Immature natural killer cell (primary cell): Measurements from ENCODE around the gene PRR35. TPM values are rescaled to one million over a fixed set of nuclear protein-coding genes. Genes with fewer than 3 reads are reported as not detected.

ENCODE experiments used
- DNase-seq, 3 donors: peaks; one replicate each; pipeline ENCODE4 v3.0.0; 2022; ENCODE audit warnings: mixed read lengths in 1 of 3
- H3K27ac Mint-ChIP-seq, 6 donors: one replicate each; pipeline ENCODE4 v1.8.0; 2020; ENCODE audit warnings: mixed read lengths in 6 of 6, mild to moderate bottlenecking in 5 of 6, inconsistent platforms in 4 of 6, moderate library complexity in 3 of 6
- H3K27me3 Mint-ChIP-seq, 3 donors: one replicate each; pipeline ENCODE4 v1.8.0; 2020 to 2021; ENCODE audit warnings: low read depth in 3 of 3, mild to moderate bottlenecking in 3 of 3, mixed read lengths in 3 of 3, moderate library complexity in 3 of 3, inconsistent platforms in 1 of 3
- H3K36me3 Mint-ChIP-seq, 3 donors: one replicate each; pipeline ENCODE4 v1.8.0; 2020; ENCODE audit warnings: mixed read lengths in 3 of 3, inconsistent platforms in 2 of 3, mild to moderate bottlenecking in 2 of 3
- H3K4me1 Mint-ChIP-seq, 2 donors: one replicate each; pipeline ENCODE4 v1.8.0; 2020; ENCODE audit warnings: inconsistent platforms in 2 of 2, mild to moderate bottlenecking in 2 of 2, mixed read lengths in 2 of 2, moderate library complexity in 1 of 2
- H3K4me3 Mint-ChIP-seq, 5 donors: one replicate each; pipeline ENCODE4 v1.8.0; 2020; ENCODE audit warnings: mild to moderate bottlenecking in 5 of 5, mixed read lengths in 5 of 5, inconsistent platforms in 3 of 5, moderate library complexity in 3 of 5
- H3K9me3 Mint-ChIP-seq, 6 donors: one replicate each; pipeline ENCODE4 v1.8.0; 2020; ENCODE audit warnings: mild to moderate bottlenecking in 6 of 6, mixed read lengths in 6 of 6, inconsistent platforms in 4 of 6, moderate library complexity in 3 of 6
- polyA plus RNA-seq, 3 donors: library from polyadenylated mRNA; unstranded; fragments of 300-500 nt; fragmentation: Illumina TruSeq; gene quantifications; one replicate each; pipeline ENCODE4 v1.2.3, GENCODE V29; 2021

The PRR35 gene
- polyA plus RNA-seq, 3 donors from 2014 or later: not detected

GRCh38 chr16:548586-548985 is 11.6 kb upstream of the PRR35 start:
- H3K27ac Mint-ChIP-seq: no peak overlapping the region
- H3K4me3 Mint-ChIP-seq: no peak overlapping the region
- no peaks in the 10 kb centered on the region for H3K9me3 Mint-ChIP-seq

GRCh38 chr16:549544-550263 is 10.5 kb upstream of the PRR35 start:
- H3K27me3 Mint-ChIP-seq: peaks cover 0 to 6% (median 2%) of the 10 kb centered on the region in 3 donors
- no peak for DNase-seq

More at GRCh38 chr16:548586-548985, 11.6 kb upstream of the PRR35 start:
- peaks cover 0 to 5% of the 10 kb centered on the region in 2 donors for H3K4me1 Mint-ChIP-seq
- peaks cover 0 to 6% (median 2%) of the 10 kb centered on the region in 3 donors for H3K27me3 Mint-ChIP-seq
- no peaks in the 10 kb centered on the region for H3K36me3 Mint-ChIP-seq
- no peak for DNase-seq

GRCh38 chr16:551210-551609 is 9.0 kb upstream of the PRR35 start:
- Mint-ChIP-seq H3K27me3 (peaks cover 0 to 6% (median 0%) of the 10 kb centered on the region in 3 donors), H3K36me3 (no peaks in the 10 kb centered on the region), H3K4me3 (no peak overlapping the region), H3K9me3 (no peaks in the 10 kb centered on the region), H3K27ac (no peak overlapping the region), H3K4me1 (no peaks in the 10 kb centered on the region)
- DNase-seq: no peak

More at GRCh38 chr16:549544-550263, 10.5 kb upstream of the PRR35 start:
- Mint-ChIP-seq H3K4me1 (peaks cover 0 to 3% of the 10 kb centered on the region in 2 donors), H3K36me3 (no peaks in the 10 kb centered on the region), H3K27ac (no peak overlapping the region), H3K9me3 (no peaks in the 10 kb centered on the region), H3K4me3 (no peak overlapping the region)

- Mint-ChIP-seq H3K4me1 (no peaks in the 10 kb centered on the region), H3K36me3 (no peaks in the 10 kb centered on the region), H3K9me3 (no peaks in the 10 kb centered on the region), H3K27ac (no peak overlapping the region), H3K4me3 (no peak overlapping the region), H3K27me3 (peaks cover 0 to 2% (median 0%) of the 10 kb centered on the region in 3 donors)
- DNase-seq: no peak
Observed at GRCh38 chr16:552171-552570, 8.0 kb upstream of the PRR35 start.

- Mint-ChIP-seq H3K9me3 (no peaks in the 10 kb centered on the region), H3K4me1 (no peaks in the 10 kb centered on the region), H3K36me3 (no peaks in the 10 kb centered on the region), H3K4me3 (no peak overlapping the region), H3K27ac (no peak overlapping the region), H3K27me3 (peaks cover 0 to 3% (median 0%) of the 10 kb centered on the region in 3 donors)
- DNase-seq: no peak
Observed at GRCh38 chr16:553601-554296, 6.4 kb upstream of the PRR35 start.

- no peaks in the 10 kb centered on the region for H3K36me3 Mint-ChIP-seq
Observed at GRCh38 chr16:554297-554621, 5.9 kb upstream of the PRR35 start.

GRCh38 chr16:554640-555365 is 5.4 kb upstream of the PRR35 start:
- Mint-ChIP-seq H3K36me3 (no peaks in the 10 kb centered on the region), H3K9me3 (no peaks in the 10 kb centered on the region), H3K4me1 (no peaks in the 10 kb centered on the region), H3K4me3 (no peak overlapping the region), H3K27ac (peak overlapping the region in 2 of 6 donors; percentile 35 to 39), H3K27me3 (peaks cover 0 to 5% (median 0%) of the 10 kb centered on the region in 3 donors)
- peak in 1 of 3 donors; percentile 66 for DNase-seq

More at GRCh38 chr16:554297-554621, 5.9 kb upstream of the PRR35 start:
- Mint-ChIP-seq H3K27ac (peak overlapping the region in 1 of 6 donors; percentile 39), H3K4me1 (no peaks in the 10 kb centered on the region), H3K27me3 (peaks cover 0 to 3% (median 0%) of the 10 kb centered on the region in 3 donors), H3K9me3 (no peaks in the 10 kb centered on the region), H3K4me3 (no peak overlapping the region)
- no peak for DNase-seq

GRCh38 chr16:555528-556473 is 4.4 kb upstream of the PRR35 start:
- H3K27ac Mint-ChIP-seq: no peak overlapping the region
- no peaks in the 10 kb centered on the region for H3K9me3 Mint-ChIP-seq

GRCh38 chr16:556474-557173 is 3.6 kb upstream of the PRR35 start:
- Mint-ChIP-seq H3K36me3 (no peaks in the 10 kb centered on the region), H3K27me3 (peaks cover 0 to 5% (median 0%) of the 10 kb centered on the region in 3 donors), H3K4me3 (no peak overlapping the region), H3K4me1 (no peaks in the 10 kb centered on the region), H3K27ac (no peak overlapping the region), H3K9me3 (no peaks in the 10 kb centered on the region)
- no peak for DNase-seq

More at GRCh38 chr16:555528-556473, 4.4 kb upstream of the PRR35 start:
- no peaks in the 10 kb centered on the region for H3K4me1 Mint-ChIP-seq
- H3K4me3 Mint-ChIP-seq: no peak overlapping the region
- peaks cover 0 to 5% (median 0%) of the 10 kb centered on the region in 3 donors for H3K27me3 Mint-ChIP-seq
- H3K36me3 Mint-ChIP-seq: no peaks in the 10 kb centered on the region
- DNase-seq: no peak

GRCh38 chr16:557463-558297 is 2.5 kb upstream of the PRR35 start:
- Mint-ChIP-seq H3K27me3 (peaks cover 0 to 7% (median 3%) of the 10 kb centered on the region in 3 donors), H3K9me3 (no peaks in the 10 kb centered on the region), H3K4me3 (no peak overlapping the region), H3K4me1 (peaks cover 0 to 6% of the 10 kb centered on the region in 2 donors), H3K27ac (no peak overlapping the region), H3K36me3 (no peaks in the 10 kb centered on the region)
- no peak for DNase-seq

- DNase-seq: no peak
- no peaks in the 10 kb centered on the region for H3K36me3 Mint-ChIP-seq
- peaks cover 0 to 6% of the 10 kb centered on the region in 2 donors for H3K4me1 Mint-ChIP-seq
- H3K27ac Mint-ChIP-seq: no peak overlapping the region
- H3K4me3 Mint-ChIP-seq: no peak overlapping the region
- peaks cover 0 to 7% (median 3%) of the 10 kb centered on the region in 3 donors for H3K27me3 Mint-ChIP-seq
- H3K9me3 Mint-ChIP-seq: no peaks in the 10 kb centered on the region
Observed at GRCh38 chr16:558298-559020, 1.7 kb upstream of the PRR35 start.
